ENCODE results near the gene IARS1.

Gene IARS1

DNA sequence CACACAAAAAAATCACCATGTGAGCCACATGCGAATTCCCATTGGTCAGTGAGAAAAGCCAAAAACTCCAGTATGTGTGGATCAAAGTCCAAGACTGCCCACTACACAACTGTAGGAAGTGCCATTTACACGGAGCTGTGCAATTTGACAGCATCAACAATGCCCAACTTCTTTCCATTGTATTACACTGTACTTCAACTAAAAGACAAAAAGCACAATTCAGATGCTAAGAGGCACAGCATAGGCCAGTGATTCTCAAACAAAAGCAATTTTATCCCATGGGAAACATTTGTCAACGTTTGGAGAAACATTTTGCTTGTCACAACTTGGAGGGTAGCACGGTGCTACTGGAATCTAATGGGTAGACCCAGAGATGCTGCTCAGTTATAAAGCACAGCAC, 39.8 kb downstream of the IARS1 start:
- POLR2A ChIA-PET = no interaction called here
- DNase-seq (ENCODE audit: low read depth, low spot score) = no peak
- no peak overlapping the region for H3K4me3 ChIP-seq (ENCODE audit: low read depth, low read length)
- TF ChIP-seq, protein P1, sequence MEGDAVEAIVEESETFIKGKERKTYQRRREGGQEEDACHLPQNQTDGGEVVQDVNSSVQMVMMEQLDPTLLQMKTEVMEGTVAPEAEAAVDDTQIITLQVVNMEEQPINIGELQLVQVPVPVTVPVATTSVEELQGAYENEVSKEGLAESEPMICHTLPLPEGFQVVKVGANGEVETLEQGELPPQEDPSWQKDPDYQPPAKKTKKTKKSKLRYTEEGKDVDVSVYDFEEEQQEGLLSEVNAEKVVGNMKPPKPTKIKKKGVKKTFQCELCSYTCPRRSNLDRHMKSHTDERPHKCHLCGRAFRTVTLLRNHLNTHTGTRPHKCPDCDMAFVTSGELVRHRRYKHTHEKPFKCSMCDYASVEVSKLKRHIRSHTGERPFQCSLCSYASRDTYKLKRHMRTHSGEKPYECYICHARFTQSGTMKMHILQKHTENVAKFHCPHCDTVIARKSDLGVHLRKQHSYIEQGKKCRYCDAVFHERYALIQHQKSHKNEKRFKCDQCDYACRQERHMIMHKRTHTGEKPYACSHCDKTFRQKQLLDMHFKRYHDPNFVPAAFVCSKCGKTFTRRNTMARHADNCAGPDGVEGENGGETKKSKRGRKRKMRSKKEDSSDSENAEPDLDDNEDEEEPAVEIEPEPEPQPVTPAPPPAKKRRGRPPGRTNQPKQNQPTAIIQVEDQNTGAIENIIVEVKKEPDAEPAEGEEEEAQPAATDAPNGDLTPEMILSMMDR (IDR thresholded peaks at IDR 0.05; ENCODE audit: insufficient read depth, low read length, missing control alignments) = no peak
- CTCF ChIA-PET = interaction anchor here (0.8 to 8.9 kb wide), 5 partner anchors 11 to 119 kb away, joined by 3 to 91 read pairs (median 4); no protein-coding TSS in a partner anchor

GRCh38 chr9:92247981-92248380, 45.5 kb downstream of the IARS1 start:
- POLR2A ChIA-PET = no interaction called here
- H3K4me3 ChIP-seq (ENCODE audit: low read depth, low read length) = no peak overlapping the region
- DNase-seq (ENCODE audit: low read depth, low spot score) = no peak
- TF ChIP-seq, protein P1 (IDR thresholded peaks at IDR 0.05; ENCODE audit: insufficient read depth, low read length, missing control alignments) = no peak
- CTCF ChIA-PET = interaction anchor here (8.9 kb wide), 1 partner anchor 108 kb away, joined by 91 read pairs; no protein-coding TSS in a partner anchor

GRCh38 chr9:92247296-92247695, 46.2 kb downstream of the IARS1 start:
- DNase-seq (ENCODE audit: low read depth, low spot score) = no peak
- H3K4me3 ChIP-seq (ENCODE audit: low read depth, low read length) = no peak overlapping the region
- TF ChIP-seq, protein P1 (IDR thresholded peaks at IDR 0.05; ENCODE audit: insufficient read depth, low read length, missing control alignments) = no peak
- CTCF ChIA-PET = interaction anchor here (14.1 kb wide), 1 partner anchor 105 kb away, joined by 591 read pairs; no protein-coding TSS in a partner anchor
- POLR2A ChIA-PET = no interaction called here

DNA sequence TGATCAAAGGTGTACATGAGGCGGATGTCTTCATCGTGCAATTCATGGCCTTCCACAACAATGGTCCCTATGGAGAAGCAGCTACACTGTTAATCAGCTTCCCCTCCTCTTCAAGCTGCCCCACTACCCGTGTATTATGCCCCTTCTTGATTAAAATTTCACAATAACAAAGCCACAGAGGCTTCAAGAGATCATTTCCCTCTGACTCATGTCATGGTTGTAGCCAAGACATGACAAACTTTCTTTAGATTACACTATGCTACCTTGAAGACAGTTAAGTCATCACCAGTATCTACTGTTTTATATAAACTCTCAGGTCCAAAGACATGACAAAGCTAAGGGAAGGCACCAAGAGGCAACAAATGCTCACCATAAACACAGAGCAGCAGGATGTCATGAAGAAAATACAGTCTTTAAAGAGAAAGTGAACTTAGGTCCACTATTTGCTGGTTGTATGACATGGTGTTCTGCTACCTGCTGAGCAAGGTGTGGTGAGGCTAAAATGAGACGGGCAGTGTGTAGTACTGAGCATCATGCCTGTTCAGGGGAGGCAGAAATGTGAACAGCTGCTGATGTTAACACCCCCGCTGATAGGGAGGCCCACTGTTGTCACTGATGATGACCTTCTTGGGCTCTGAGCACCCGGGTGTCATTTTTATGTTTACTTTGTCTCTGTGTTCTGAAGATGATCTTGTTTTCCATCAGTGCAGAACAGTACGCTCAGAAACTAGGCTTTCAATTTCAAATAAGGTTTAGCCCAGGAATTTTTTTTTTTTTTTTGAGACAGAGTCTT, 48.3 kb downstream of the IARS1 start:
- ChIA-PET CTCF (interaction anchor here (0.7 to 14.1 kb wide), 6 partner anchors 18 to 112 kb away, joined by 3 to 591 read pairs (median 3); no protein-coding TSS in a partner anchor), POLR2A (interaction anchor here (0.6 to 1.4 kb wide), 2 partner anchors 24 to 106 kb away, joined by 3 read pairs; no protein-coding TSS in a partner anchor)
- no peak overlapping the region for H3K4me3 ChIP-seq (ENCODE audit: low read depth, low read length)
- peak; percentile 44 for DNase-seq (ENCODE audit: low read depth, low spot score)
- TF ChIP-seq, protein P1 (IDR thresholded peaks at IDR 0.05; ENCODE audit: insufficient read depth, low read length, missing control alignments) = no peak
